ENCODE results near the gene PPIB.

- TF ChIP-seq POLR2A (IDR thresholded peaks at IDR 0.05; ENCODE audit: low read depth, low read length) (no peak), POLR2AphosphoS5 (IDR thresholded peaks at IDR 0.05; ENCODE audit: low read depth, low read length) (no peak), TAF1 (IDR thresholded peaks at IDR 0.05; ENCODE audit: low read depth, low read length) (no peak)
Observed at GRCh38 chr15:64132217-64132616, 30.6 kb downstream of the PPIB start.

Measured in GM12891 (cell line).